HG02798 (cell line): ENCODE data around the gene FHIT.

ENCODE experiments used
- ATAC-seq: cut with Tn5 transposase; IDR thresholded peaks from one replicate; pipeline ENCODE4 v1.9.1; 2021; ENCODE audit warnings: mild to moderate bottlenecking; ENCODE audit not compliant: unreplicated experiment, poor library complexity

The FHIT gene

DNA sequence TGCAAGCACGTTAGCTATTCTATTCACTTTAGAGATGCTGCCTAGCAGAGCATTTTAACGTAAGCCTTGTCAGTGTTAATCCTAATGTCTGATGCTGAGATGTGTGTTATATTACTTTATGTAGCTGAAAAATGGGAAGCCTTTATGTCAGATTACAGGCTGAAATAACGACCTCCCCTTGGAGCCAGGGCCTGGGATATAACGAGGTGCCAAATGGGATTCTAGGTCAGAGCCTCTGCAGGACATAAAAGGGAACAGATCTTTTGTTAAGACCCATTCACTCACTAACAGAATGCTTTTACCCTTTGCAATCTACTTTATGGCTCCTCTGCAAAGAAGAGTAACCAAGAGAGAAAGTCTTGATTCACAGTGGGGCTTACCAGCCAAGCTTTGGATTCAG is 1385.9 kb downstream of the FHIT start:
- no peak for ATAC-seq

DNA sequence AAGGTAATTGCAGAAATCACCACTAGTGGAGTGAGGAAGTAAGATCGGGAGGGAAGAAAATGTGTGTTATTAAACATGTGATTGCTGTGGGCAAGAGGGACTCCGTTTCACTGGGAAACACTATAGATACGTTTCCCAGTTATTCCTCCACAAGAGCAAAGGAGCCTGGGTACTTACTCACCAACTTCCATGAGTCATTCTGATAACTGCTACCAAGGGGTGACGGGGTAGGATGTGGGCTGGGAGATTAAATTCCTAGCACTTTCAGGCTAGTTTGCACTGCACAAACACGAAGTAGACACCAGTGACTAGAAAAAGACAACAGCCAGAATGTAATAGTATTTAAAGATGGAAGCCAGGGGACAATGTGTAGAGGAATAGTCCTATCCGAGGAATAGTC is 1388.6 kb downstream of the FHIT start:
- no peak for ATAC-seq

DNA sequence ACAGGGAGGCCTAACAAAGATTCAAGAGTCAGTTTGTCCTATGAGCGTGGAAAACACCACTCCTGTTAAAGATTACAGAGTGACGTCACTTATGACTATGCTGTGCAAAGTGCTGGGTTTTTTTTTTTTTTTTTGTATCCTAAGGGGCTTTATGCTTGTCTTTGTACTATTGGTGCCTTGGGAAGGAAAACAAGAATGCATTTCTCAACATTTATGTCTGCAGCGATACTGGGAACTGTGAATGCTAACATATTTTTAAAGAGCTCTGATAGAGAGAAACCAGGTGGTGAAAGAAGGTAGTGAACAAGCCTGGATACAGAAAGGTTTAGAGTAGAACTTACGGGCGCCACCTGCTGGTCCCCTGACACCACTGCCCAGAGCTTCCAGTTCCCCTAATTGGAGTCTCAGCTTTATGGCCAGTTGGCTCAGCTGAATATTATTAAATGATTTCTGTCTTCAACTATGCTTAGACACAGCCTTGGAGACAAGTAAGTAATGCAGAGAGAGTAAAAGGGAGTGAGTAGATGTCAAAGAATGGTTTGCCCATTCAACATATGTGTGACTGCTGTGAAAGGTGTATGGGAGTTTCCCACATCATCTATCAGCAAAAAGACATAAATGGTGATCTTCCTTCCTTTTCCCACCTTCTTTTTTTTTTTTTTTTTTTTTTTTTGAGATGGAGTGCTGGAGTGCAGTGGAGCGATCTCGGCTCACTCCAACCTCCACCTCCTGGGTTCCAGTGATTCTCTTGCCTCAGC is 1393.5 kb downstream of the FHIT start:
- ATAC-seq: peak; percentile 97

DNA sequence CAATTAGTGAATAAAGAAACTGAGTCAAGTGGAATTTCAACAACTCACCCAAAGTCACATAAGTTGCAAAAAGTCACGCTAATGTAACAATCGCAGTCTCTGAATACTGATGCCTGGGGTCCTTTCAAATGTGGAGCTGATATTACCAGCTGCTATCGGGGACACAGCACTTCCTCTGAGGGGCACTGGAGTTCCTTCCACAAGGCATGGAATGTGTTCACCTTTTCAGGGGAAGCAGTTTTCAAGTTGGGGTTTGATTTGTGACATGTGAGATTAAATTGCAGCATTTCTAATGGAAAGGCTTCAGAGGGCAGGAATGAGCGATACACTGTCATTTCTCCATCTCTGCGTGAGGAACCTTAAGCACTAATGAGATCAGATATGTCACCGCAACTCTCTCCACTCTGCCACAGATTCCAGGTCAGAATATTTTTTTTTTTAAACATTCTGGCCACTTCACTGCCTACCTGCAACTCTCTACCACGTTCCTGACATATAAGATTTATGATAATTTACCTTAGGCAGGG is 1394.3 kb downstream of the FHIT start:
- ATAC-seq: no peak

DNA sequence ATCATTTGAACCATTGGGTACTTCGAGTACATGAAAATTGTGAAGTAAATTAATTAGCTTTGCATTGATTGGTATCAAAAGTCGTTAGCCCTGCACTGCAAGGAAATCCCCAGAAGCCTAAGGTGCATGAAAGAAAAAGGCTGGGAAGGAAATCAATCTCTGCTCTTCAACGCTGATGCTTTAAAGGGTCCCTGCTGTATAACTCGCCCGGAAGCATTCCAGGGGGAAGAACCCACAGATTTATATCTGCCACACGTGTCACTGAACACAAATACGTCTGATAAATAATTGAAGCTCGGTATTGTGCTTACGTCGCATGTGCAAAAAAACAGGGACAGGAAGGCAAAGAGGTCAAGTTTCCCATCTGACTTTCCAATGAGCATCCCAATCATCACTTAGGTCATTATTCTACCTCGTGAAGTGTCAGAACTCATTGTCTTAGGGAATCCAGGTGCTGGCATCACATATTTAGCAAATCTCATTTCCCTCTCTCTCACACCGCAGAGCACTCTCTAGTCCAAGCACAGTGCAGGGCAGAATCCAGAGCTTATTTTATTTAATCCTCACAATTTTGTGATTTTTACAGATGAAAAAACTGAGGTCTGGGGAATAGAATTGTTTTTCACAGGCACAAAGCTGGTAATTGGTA is 1397.1 kb downstream of the FHIT start:
- no peak for ATAC-seq

DNA sequence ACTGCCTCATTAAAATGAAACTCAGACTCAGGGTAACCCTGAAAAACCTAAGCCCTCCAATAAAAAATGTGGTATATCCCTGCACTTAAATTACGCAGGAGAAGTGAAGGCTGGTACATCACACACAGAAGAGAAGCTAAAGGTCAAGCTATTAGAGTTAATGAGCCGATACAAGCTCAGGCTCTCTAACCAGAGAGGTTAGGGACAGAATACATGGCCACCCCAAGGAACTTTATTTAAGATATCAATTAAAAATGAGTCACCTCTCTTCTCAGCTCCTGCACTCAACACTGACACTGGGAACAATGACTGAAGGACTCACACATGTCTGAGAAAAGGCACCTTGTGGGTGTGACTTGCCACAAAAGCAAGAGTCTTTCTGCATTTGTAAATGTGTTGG is 1400.8 kb downstream of the FHIT start:
- no peak for ATAC-seq

DNA sequence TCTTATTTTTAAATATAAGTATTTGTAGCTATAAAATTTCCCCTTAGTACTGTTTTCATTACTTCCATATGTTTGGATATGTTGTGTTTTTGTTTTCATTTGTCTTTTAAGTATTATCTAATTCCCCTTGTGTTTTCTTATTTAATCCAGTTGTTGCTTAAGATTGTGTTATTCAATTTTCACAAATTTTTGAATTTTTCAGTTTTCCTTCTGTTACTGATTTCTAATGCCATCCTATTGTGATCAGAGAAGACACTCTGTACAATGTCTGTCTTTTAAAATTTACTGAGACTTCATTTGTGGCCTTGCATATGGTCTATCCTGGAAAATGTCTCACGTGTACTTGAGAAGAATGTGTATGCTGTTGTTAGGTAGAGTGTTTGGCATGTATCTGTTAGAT is 1405.9 kb downstream of the FHIT start:
- no peak for ATAC-seq

DNA sequence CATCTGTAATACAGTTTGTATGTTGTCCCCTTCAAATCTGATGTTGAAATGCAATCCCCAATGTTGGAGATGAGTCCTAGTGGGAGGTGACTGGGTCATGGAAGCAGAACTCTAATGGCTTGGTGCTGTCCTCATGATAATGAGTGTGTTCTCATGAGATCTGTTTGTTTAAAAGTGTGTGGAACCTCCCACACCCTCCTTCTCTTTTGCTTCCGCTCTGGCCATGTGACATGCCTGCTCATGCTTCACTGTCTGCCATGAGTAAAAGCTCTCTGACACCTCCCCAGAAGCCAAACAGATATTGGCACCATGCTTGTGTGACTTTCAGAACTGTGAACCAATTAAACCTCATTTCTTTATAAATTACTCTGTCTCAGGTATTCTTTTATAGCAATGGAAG is 1407.4 kb downstream of the FHIT start:
- no peak for ATAC-seq

DNA sequence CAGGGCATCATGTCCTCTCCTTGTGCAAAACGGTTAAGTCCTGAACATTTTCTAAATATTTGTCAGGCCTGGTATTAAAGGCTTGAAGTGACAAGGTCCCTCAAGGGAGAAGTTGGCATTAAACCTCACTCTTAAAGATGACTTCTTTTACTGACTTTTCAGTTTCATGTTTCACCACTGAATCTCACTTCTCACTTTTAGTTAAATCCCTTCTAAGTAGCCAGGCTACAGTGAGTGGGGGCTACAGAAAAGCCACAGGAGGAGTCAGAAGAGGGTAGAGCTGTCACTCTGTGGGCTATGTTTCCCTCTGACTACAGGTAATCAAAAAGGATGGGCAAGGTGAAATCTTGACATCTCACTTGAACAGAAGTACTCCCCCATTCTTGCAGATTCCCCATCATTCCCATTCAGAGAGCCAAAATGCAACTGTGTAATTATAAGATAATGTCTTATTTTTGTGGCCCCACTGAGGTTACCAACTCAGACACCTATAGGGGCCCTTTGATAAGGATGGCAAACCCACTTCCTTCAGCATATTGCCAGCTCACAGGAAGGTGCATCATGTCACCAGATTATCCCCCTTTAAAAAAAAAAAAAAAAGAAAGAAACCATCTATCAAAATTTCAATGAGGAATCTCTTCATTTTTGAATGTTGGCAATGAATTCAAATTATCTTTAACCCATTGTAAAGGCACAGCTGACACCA is 1411.3 kb downstream of the FHIT start:
- peak; percentile 93 for ATAC-seq

DNA sequence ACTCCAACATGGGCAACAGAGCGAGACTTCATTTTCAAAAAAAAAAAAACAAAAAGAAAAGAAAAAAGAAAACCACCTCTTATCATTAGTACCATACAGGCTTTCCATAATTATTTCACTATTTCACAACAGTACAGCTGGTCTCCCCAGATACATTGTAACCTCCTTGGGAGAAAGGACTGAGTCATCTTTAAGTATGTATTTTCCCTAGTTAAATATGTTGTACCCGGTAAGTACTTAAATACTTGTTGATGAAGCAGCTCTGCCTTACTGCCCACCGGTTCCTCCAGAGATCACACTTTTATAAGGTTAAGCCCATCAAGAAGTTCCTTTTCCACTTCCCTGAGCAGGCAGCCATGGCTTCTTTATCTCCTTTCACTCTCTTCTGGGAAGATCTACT is 1412.0 kb downstream of the FHIT start:
- peak; percentile 8 for ATAC-seq

DNA sequence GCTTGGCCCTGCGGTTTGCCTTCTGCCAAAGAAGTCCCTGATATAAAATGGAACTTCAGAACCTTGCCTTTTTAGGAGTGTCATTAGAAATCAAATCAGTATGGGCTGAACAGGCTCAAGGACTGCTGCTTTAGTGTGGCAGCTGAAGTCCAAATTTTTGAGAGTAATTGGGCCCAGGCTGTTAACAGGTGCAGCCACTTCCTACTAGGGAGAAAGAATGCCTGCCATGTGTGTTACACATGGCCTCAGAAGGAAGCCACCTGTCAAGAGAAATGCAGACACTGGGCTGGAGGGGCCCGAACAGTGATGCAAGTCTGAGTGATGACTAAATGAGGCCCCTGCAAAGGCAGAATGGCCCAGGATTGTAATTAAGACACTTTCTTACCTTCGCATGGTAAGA is 1414.7 kb downstream of the FHIT start:
- no peak for ATAC-seq

DNA sequence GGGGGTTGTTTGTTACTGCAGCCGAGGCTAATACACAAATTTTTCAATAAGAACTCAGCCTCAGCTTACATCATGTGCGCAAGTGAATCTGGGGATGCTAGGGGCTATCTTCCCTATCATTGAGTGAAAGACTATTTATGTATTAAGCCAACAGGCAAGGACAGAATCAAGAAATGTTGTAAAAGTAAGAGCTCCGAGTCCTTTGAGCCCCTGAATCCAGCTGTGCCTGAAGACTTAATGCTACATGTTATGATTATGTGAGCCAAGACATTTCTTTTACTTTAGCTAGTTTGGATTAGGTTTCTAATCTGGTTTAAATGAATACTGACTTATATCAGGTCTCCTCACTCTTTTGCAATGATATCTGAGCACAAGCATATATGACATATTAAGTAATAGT is 1418.5 kb downstream of the FHIT start:
- ATAC-seq: no peak

DNA sequence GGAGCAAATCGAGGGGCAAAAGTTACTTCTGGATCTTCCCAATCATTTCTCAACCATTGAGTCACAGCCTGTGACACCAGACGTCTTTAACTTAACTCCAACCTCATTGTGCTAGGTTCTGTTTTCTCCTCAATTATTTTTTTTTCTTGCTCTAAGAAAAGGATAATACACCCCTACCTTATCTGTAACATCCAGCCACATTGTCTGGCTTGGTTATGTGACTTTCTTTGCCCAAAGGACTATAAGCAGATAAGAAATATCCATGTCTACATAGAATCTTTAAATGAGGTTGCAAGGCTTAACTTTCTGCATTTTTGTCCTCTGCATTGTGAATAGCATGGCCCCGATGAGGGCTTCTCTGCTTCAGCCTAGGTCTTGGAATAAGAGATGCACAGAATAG is 1419.0 kb downstream of the FHIT start:
- no peak for ATAC-seq

DNA sequence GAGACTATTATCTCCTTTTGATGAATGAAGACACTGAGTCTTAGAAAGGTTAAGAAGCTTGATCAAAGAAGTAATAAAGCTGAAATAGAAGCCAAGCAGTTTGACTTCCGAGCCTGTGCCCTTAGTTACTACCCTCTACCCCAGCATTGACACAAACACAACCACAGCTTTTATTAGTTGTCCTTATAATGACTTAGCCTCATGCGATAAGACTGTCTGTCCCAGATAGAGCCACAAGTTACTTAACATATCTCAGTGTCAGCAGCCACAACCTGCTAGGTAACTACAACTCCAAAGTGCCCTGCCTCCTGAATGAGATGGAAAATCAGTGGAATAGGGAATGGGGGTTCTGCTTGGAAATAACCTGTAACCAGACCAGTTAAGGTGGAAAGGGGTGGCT is 1419.9 kb downstream of the FHIT start:
- ATAC-seq: no peak

DNA sequence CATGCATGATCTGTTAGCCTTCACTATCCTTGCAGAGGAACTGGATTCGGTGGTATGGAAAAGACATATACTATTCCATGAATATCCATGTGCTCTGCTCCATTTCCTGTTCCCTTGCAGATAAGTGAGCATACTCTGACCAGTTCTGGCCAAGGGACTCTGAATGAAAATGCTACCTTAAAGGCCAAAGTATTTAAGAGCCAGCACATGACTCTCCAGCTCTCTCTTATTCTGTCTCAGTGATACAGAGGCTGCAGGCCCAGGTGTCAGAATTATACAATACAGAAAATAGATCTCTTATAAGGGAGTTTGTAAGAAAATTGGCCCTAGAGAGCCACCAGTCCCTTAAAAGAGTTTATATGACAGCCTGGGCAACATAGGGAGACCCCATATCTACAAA is 1421.7 kb downstream of the FHIT start:
- no peak for ATAC-seq

DNA sequence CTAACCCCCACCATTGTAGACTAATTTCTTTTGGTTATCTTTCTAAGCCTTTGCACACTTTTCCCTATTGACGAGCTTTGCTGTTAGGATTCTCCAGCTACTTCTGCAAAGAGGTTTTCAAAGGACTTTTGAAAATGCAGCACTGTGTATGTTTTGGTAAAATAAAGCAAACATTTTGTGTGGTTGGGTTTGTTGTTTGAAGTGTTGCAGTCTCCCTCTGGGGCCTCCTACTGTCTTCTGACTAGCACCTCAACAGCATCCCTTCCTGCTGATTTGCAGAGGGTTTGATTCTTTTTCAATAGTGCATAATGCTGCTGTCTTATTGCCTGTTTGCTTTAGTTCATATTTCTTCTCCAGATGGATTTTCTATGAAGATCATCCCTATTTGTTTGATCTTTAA is 1426.4 kb downstream of the FHIT start:
- ATAC-seq: no peak

DNA sequence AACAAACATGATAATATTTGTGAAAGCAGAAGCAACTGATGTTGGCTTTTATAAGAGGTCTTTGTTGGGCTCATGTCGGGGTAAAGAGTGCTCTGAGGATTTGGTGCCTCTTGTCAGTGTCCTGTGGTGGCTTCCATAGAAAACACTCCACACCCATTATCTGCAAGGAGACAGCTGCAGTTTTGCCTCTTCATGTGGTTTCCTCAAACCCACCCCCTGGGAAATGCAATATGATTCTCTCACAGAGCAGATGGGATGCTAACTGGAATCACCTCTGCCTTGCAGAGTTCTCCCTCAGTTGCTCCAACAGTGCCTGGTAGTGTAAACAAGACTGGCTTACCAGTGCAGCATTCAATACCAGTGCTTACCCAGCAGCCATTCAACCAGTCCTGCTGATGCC is 1430.0 kb downstream of the FHIT start:
- no peak for ATAC-seq

DNA sequence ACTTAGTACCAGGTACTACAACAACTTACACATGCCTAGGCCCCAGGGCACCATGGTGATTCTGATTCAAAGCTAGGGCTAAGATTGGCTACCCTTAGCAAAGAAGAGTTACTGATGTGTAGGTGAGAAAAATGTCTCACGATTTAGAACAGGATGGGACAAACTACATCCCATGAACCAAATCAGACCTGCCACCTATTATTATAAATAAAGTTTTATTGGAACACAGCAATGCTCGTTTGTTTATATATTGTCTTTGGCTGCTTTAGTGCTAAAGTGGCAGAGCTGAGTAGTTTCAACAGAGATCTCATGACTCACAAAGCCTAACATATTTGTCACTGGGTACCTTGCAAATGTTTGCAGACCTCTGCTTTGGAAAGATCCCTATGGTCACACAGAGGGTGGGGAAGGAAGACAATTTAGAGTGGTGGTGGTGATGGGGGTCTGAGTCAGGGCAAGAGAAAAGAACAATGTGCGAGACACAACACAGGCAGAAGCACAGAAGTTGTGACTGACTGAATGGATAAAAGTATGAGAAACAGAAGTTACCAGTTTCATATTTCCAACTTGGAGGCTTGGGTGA is 1430.8 kb downstream of the FHIT start:
- no peak for ATAC-seq

DNA sequence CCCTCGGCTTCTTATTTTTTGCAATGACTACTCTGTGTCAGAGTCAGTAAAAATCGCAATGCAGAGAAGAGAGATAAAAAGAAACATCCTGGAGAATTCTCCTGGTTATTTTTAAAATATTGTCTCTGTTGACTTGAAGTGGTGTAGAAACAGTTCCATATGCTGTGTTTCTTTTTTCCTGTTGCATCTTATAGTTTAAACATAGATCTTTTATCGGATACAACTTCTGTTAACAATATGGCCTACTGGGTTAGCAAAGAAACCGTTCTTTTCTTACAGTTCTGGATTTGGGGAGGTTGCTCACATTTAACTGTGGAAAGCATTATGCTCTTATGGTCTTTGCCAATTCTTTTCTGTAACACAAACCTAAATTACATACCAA is 1432.3 kb downstream of the FHIT start:
- ATAC-seq: no peak

DNA sequence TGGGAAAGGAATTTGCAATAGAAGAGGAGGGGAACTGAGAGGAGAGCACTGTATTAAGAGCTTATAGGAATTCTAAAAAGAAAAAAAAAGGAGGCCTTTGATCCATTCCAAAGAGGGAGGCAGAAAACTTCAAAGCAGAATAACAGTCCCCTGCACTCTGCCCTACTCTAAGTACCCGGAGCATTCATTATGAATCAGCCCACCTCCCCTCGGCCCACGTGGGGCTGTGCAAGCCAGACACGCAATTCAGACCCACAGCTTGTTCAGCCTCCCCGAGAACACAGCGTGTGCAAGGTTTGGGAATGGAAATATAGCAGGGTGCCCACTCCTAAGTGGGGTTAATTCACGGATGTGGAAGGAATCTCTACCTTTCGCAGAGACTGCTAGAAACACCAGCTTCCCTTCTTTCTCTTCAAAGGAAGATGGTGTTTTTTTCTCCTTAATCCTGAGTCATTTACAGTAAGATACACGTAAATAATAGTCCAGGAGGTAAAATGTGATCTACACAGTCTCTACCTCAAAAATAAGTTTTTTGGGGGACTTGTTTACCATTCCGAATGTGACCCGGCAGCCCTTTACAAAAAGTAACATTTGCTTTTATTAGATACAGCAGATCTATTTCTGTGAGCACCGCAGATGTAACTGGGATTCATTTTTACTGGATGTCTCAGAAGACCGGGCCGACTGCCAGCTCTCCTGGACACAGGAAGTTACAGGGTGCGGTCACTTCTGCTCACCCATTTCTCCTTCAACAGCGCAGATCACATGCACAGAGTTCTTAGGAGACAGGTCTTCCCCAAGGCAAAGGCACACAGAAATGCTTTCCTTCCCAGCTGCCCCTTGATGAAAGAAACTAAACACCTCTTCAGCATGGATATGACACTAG is 1433.0 kb downstream of the FHIT start:
- no peak for ATAC-seq
